Mesenchymal stem cell (in vitro differentiated cells and primary cell): ENCODE measurements around the gene WNT4.

ENCODE experiments used
- DNase-seq: peaks from one replicate; pipeline ENCODE4 v3.0.0-alpha.2; 2013
- H2AFZ ChIP-seq: one replicate; pipeline ENCODE4 v1.6.1; 2013; ENCODE audit warnings: low read depth, mild to moderate bottlenecking, control low read depth, inconsistent platforms, low read length, moderate library complexity
- H2AK5ac ChIP-seq: 2 replicates; pipeline ENCODE4 v1.6.1; 2013; ENCODE audit warnings: low read length, moderate library complexity, mild to moderate bottlenecking, inconsistent platforms; ENCODE audit not compliant: severe bottlenecking
- H2BK120ac ChIP-seq: one replicate; pipeline ENCODE4 v1.6.1; 2013; ENCODE audit warnings: low read depth, mild to moderate bottlenecking, inconsistent platforms, low read length, moderate library complexity
- H2BK12ac ChIP-seq, 2 experiments: one replicate each; pipeline ENCODE4 v1.6.1; 2013; ENCODE audit warnings: inconsistent platforms in 2 of 2, low read length in 2 of 2, mild to moderate bottlenecking in 2 of 2, moderate library complexity in 2 of 2, control low read depth in 1 of 2
- H2BK15ac ChIP-seq: one replicate; pipeline ENCODE4 v1.6.1; 2013; ENCODE audit warnings: mild to moderate bottlenecking, low read depth, inconsistent platforms; ENCODE audit not compliant: poor library complexity, severe bottlenecking
- H2BK5ac ChIP-seq: 2 replicates; pipeline ENCODE4 v1.6.1; 2013; ENCODE audit warnings: low read depth, mild to moderate bottlenecking, low read length, control low read depth, inconsistent platforms; ENCODE audit not compliant: poor library complexity, severe bottlenecking
- H3K14ac ChIP-seq, 2 experiments: one replicate each; pipeline ENCODE4 v1.6.1; 2013; ENCODE audit warnings: inconsistent platforms in 2 of 2, low read length in 2 of 2, control low read depth in 1 of 2, mild to moderate bottlenecking in 1 of 2, moderate library complexity in 1 of 2
- H3K18ac ChIP-seq, 2 experiments: one replicate each; pipeline ENCODE4 v1.6.1; 2013; ENCODE audit warnings: inconsistent platforms in 2 of 2, low read length in 2 of 2, control low read depth in 1 of 2, low read depth in 1 of 2, mild to moderate bottlenecking in 1 of 2
- H3K23ac ChIP-seq, 2 experiments: one replicate each; pipeline ENCODE4 v1.6.1; 2013; ENCODE audit warnings: inconsistent platforms in 2 of 2, low read length in 2 of 2, mild to moderate bottlenecking in 2 of 2, moderate library complexity in 2 of 2, control low read depth in 1 of 2
- H3K27ac ChIP-seq: 2 replicates; pipeline ENCODE4 v1.5.1; 2013; ENCODE audit warnings: mild to moderate bottlenecking, moderate library complexity, low read length, control low read depth, inconsistent platforms; ENCODE audit not compliant: poor library complexity, severe bottlenecking
- H3K27me3 ChIP-seq, 2 experiments: 2 replicates each; pipeline versions ENCODE4 v1.6.1 to v1.7.0; 2013; ENCODE audit warnings: low read length in 2 of 2, mild to moderate bottlenecking in 2 of 2, moderate library complexity in 2 of 2, control low read depth in 1 of 2, inconsistent platforms in 1 of 2; ENCODE audit not compliant: control insufficient read depth in 1 of 2, insufficient read depth in 1 of 2
- H3K36me3 ChIP-seq, 2 experiments: 2 replicates each; pipeline versions ENCODE4 v1.6.1 to v1.7.0; 2013; ENCODE audit warnings: low read length in 2 of 2, control low read depth in 1 of 2, inconsistent platforms in 1 of 2, low read depth in 1 of 2, mild to moderate bottlenecking in 1 of 2; ENCODE audit not compliant: insufficient read depth in 2 of 2, control insufficient read depth in 1 of 2
- H3K4ac ChIP-seq, 2 experiments: one replicate each; pipeline ENCODE4 v1.6.1; 2013; ENCODE audit warnings: inconsistent platforms in 2 of 2, low read length in 2 of 2, mild to moderate bottlenecking in 2 of 2, moderate library complexity in 2 of 2, control low read depth in 1 of 2, low read depth in 1 of 2
- H3K4me1 ChIP-seq: 2 replicates; pipeline ENCODE4 v1.6.1; 2013; ENCODE audit warnings: low read depth, low read length, control low read depth; ENCODE audit not compliant: control insufficient read depth, insufficient read depth
- H3K4me2 ChIP-seq: 2 replicates; pipeline ENCODE4 v1.6.1; 2013; ENCODE audit warnings: low read length, mild to moderate bottlenecking, inconsistent platforms; ENCODE audit not compliant: poor library complexity, severe bottlenecking
- H3K4me3 ChIP-seq, 2 experiments: 2 replicates each; pipeline versions ENCODE4 v1.5.1 to v1.7.0; 2013; ENCODE audit warnings: low read length in 2 of 2, mild to moderate bottlenecking in 2 of 2, control low read depth in 1 of 2, low read depth in 1 of 2; ENCODE audit not compliant: insufficient read depth in 1 of 2
- H3K79me1 ChIP-seq: replicated peaks from 2 replicates; pipeline ENCODE4 v1.6.1; 2013; ENCODE audit warnings: mild to moderate bottlenecking, control low read depth, low read length, inconsistent platforms; ENCODE audit not compliant: poor library complexity, severe bottlenecking
- H3K9ac ChIP-seq: 2 replicates; pipeline ENCODE4 v1.7.0; 2013; ENCODE audit warnings: mild to moderate bottlenecking, low read length, moderate library complexity
- H3K9me3 ChIP-seq: 2 replicates; pipeline ENCODE4 v1.7.0; 2013; ENCODE audit warnings: mild to moderate bottlenecking, low read length; ENCODE audit not compliant: control insufficient read depth
- H4K8ac ChIP-seq: one replicate; pipeline ENCODE4 v1.6.1; 2013; ENCODE audit warnings: inconsistent platforms, mild to moderate bottlenecking, low read length, moderate library complexity
- H4K91ac ChIP-seq: one replicate; pipeline ENCODE4 v1.6.1; 2013; ENCODE audit warnings: mild to moderate bottlenecking, low read length, inconsistent platforms
- WGBS: methylation state at CpG from one replicate; pipeline ENCODE4 v1.1.7; 2013; ENCODE audit warnings: mixed read lengths; 5-methylcytosine and 5-hydroxymethylcytosine counted together

WNT4 gene

GRCh38 chr1:22121421-22121911, 21.4 kb downstream of the WNT4 start:
- H2BK120ac ChIP-seq, result no peak overlapping the region
- no peak for DNase-seq
- no peak overlapping the region for H3K4me3 ChIP-seq
- H2AK5ac ChIP-seq, result no peak overlapping the region
- peak overlapping the region; percentile 53 for H4K8ac ChIP-seq
- peaks cover 34% of the 10 kb centered on the region for H3K4me1 ChIP-seq
- H3K14ac ChIP-seq, result no peak overlapping the region
- H3K9me3 ChIP-seq, result no peaks in the 10 kb centered on the region
- whole genome bisulfite sequencing, result 72% methylated on average over 15 of the region's 15 CpGs
- peak overlapping the region in 1 of 2 experiments; percentile 49 for H3K4ac ChIP-seq
- H4K91ac ChIP-seq, result no peak overlapping the region
- no peak overlapping the region for H3K4me2 ChIP-seq
- H3K36me3 ChIP-seq, result peaks cover 27 to 54% of the 10 kb centered on the region in 2 experiments
- H3K27ac ChIP-seq, result no peak overlapping the region
- no peak overlapping the region for H3K23ac ChIP-seq
- no peak overlapping the region for H2BK5ac ChIP-seq
- H2AFZ ChIP-seq, result no peak overlapping the region
- no peak overlapping the region for H2BK15ac ChIP-seq
- H3K79me1 ChIP-seq, result peaks cover 42% of the 10 kb centered on the region
- no peaks in the 10 kb centered on the region for H3K27me3 ChIP-seq
- H3K9ac ChIP-seq, result no peak overlapping the region
- H3K18ac ChIP-seq, result no peak overlapping the region
- H2BK12ac ChIP-seq, result no peak overlapping the region

- no peak overlapping the region for H2BK15ac ChIP-seq
- no peak overlapping the region for H3K27ac ChIP-seq
- H3K23ac ChIP-seq, result no peak overlapping the region
- H3K79me1 ChIP-seq, result peaks cover 47% of the 10 kb centered on the region
- H3K4me3 ChIP-seq, result no peak overlapping the region
- H4K8ac ChIP-seq, result no peak overlapping the region
- no peak overlapping the region for H3K4me2 ChIP-seq
- H4K91ac ChIP-seq, result no peak overlapping the region
- H3K27me3 ChIP-seq, result no peaks in the 10 kb centered on the region
- H2BK120ac ChIP-seq, result no peak overlapping the region
- no peak overlapping the region for H2AFZ ChIP-seq
- H3K4me1 ChIP-seq, result peaks cover 34% of the 10 kb centered on the region
- H3K9me3 ChIP-seq, result no peaks in the 10 kb centered on the region
- H3K4ac ChIP-seq, result no peak overlapping the region
- no peak overlapping the region for H2AK5ac ChIP-seq
- H3K9ac ChIP-seq, result no peak overlapping the region
- DNase-seq, result no peak
- no peak overlapping the region for H2BK12ac ChIP-seq
- no peak overlapping the region for H2BK5ac ChIP-seq
- H3K36me3 ChIP-seq, result peaks cover 31 to 56% of the 10 kb centered on the region in 2 experiments
- WGBS, result 93% methylated on average over 11 of the region's 11 CpGs
- H3K18ac ChIP-seq, result no peak overlapping the region
- peak overlapping the region in 1 of 2 experiments; percentile 8 for H3K14ac ChIP-seq
Observed at GRCh38 chr1:22120469-22120790, 22.5 kb downstream of the WNT4 start.

- H3K27me3 ChIP-seq, result no peaks in the 10 kb centered on the region
- peaks cover 47% of the 10 kb centered on the region for H3K79me1 ChIP-seq
- no peak overlapping the region for H3K4me3 ChIP-seq
- 98% methylated on average over 43 of the region's 44 CpGs for WGBS
- no peak overlapping the region for H2AFZ ChIP-seq
- no peak overlapping the region for H4K91ac ChIP-seq
- H3K18ac ChIP-seq, result no peak overlapping the region
- DNase-seq, result no peak
- no peak overlapping the region for H2BK120ac ChIP-seq
- H3K36me3 ChIP-seq, result peaks cover 36 to 59% of the 10 kb centered on the region in 2 experiments
- H3K4me1 ChIP-seq, result peaks cover 40% of the 10 kb centered on the region
- H2BK5ac ChIP-seq, result no peak overlapping the region
- H3K23ac ChIP-seq, result no peak overlapping the region
- H3K9ac ChIP-seq, result no peak overlapping the region
- peak overlapping the region in 1 of 2 experiments; percentile 8 for H3K14ac ChIP-seq
- no peaks in the 10 kb centered on the region for H3K9me3 ChIP-seq
- H3K27ac ChIP-seq, result no peak overlapping the region
- no peak overlapping the region for H3K4ac ChIP-seq
- no peak overlapping the region for H2AK5ac ChIP-seq
- no peak overlapping the region for H2BK15ac ChIP-seq
- H3K4me2 ChIP-seq, result no peak overlapping the region
- H2BK12ac ChIP-seq, result no peak overlapping the region
- H4K8ac ChIP-seq, result no peak overlapping the region
Observed at GRCh38 chr1:22119626-22120468, 23.1 kb downstream of the WNT4 start.

GRCh38 chr1:22118291-22118992, 24.5 kb downstream of the WNT4 start:
- no peaks in the 10 kb centered on the region for H3K27me3 ChIP-seq
- no peak overlapping the region for H2BK5ac ChIP-seq
- no peak overlapping the region for H3K4ac ChIP-seq
- no peak overlapping the region for H2AFZ ChIP-seq
- no peaks in the 10 kb centered on the region for H3K9me3 ChIP-seq
- no peak overlapping the region for H4K91ac ChIP-seq
- no peak overlapping the region for H4K8ac ChIP-seq
- peaks cover 47% of the 10 kb centered on the region for H3K79me1 ChIP-seq
- no peak overlapping the region for H2AK5ac ChIP-seq
- 88% methylated on average over 7 of the region's 8 CpGs for WGBS
- no peak overlapping the region for H3K4me3 ChIP-seq
- H3K18ac ChIP-seq, result peak overlapping the region in 1 of 2 experiments; percentile 37
- no peak overlapping the region for H2BK120ac ChIP-seq
- no peak overlapping the region for H3K4me2 ChIP-seq
- no peak overlapping the region for H3K9ac ChIP-seq
- H3K14ac ChIP-seq, result no peak overlapping the region
- peaks cover 41 to 72% of the 10 kb centered on the region in 2 experiments for H3K36me3 ChIP-seq
- H3K4me1 ChIP-seq, result peaks cover 50% of the 10 kb centered on the region
- no peak overlapping the region for H2BK15ac ChIP-seq
- no peak overlapping the region for H3K27ac ChIP-seq
- H2BK12ac ChIP-seq, result no peak overlapping the region
- DNase-seq, result no peak
- H3K23ac ChIP-seq, result no peak overlapping the region
